HG03457 (cell line): ENCODE data around the gene FAM151A.

ENCODE experiments used
- ATAC-seq: cut with Tn5 transposase; IDR thresholded peaks from one replicate; pipeline ENCODE4 v1.9.1; 2021; ENCODE audit warnings: moderate number of reproducible peaks; ENCODE audit not compliant: unreplicated experiment

The FAM151A gene

DNA sequence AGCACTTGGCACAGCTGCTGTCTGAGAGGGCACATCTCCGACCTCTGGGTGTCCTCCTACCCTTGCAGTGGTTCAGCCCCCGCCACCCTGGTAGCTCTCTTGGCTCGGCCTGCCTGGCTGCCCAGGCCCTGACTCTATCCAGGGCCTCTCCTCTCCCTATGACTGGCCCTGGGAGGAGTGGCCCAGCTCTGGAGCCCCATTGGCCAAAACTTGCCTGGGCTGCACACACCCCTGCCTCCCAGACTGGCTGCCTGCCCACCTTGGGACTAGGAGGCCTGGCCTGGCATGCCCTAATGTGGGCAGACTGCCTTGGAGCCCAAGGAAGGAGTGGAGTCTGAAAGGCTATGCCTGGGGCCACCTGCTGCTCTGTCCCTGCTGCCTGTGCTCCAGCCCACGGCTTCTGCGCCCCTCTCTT lies 41.7 kb downstream of the FAM151A start:
- ATAC-seq = no peak

DNA sequence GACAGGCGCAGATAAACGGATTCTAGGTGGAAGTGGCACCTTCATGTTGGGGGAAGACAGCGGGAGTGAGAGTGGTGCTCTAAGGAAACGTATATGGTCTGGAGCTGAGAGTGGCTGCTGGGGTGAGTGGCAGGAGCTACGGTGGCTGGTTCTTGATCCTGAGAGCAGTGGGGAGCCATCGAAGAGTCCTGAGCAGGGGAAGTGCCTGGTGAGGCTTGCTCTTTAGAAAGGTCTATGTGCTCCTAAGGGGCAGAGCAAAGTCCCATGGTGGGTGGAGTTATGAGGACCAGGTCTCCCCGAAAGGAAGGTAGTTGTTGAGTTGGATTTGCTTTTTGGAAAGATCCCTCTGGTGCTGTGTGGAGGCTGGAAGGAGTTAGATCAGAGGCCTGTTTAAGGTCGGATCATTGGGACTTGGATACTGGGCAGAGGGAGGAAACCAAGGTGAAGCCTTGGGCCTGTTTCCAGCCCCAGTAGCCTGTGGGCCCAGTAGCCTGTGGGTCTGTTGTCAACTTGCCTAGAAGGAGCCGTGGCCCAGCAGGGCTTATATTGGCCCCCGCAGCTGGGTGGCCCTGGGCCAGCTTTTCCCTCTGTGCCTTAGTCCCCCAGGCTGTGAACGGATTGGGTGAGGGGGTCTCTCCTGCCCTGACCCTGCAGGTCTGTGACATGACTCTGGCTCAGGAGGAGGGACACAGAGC lies 42.3 kb downstream of the FAM151A start:
- ATAC-seq = no peak

DNA sequence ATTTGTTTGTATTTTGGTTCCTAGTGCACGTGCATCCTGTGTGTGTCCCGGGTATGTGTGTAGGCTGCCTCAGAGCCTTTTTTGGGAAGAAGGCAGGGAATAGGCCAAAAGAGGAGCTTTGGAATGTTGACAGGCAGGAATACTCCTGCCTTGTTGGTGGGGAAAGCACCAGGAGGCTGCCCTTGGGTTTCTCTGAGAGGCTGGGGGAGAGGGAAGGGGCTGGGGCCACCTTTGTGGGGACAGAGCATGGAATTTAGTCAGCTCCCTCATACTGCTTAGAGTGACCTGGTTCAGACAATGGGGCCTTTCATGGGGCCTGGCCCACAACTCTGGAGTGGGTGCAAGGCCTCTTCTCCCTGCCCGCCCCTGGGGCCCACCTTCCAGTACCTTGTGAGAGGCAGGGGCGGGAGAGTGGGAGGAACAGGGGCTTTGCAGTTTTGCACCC lies 44.0 kb downstream of the FAM151A start:
- no peak for ATAC-seq

DNA sequence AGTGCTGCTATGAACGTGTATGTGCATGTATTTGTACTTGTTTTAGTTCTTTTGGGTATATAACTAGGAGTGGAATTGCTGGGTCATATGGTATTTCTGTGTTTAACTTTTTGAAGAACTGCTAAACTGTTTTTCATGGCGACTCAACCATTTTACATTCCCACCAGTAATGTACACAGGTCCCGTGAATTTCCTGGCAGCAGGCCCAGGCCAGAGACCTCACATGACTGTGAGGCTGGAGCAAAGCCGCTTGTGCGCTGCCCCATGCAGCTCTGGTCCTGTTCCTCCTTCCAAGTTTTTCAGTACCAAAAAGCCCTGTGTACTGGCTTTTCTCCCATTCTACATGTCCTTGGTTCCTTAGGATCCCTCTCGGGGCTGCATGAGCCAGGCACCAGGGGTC lies 45.7 kb downstream of the FAM151A start:
- ATAC-seq = no peak

DNA sequence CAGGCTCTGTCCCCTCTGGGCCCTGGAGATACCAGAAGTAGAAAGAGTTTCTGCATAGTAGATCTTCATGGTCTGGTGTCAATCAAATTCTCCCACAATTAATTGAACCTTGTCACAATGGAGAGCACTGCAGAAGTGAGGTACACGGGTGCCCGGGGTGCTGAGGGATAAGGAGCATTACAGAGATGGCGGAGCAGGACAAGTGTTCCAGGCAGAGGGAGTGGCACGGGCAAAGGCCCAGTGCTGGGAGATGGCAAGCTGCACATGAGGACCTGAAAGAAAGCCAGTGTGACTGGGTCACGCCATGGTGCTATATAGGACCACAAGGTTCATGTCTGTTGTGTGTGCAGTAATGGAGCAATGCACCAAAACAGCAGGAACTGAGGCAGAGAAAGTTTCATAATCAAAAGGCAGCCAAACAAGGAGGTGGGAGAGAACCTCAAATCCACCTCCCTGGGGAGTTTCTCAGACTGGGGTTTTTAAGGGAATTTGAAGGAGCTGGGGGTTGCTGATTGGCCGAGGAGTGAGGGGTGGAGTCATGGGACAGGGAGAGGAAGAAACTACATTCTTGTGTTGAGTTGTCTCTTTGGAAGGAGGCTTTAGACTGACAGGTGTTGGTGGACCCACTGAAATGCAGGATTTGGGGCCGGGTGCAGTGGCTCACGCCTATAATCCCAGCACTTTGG lies 47.6 kb downstream of the FAM151A start:
- no peak for ATAC-seq

DNA sequence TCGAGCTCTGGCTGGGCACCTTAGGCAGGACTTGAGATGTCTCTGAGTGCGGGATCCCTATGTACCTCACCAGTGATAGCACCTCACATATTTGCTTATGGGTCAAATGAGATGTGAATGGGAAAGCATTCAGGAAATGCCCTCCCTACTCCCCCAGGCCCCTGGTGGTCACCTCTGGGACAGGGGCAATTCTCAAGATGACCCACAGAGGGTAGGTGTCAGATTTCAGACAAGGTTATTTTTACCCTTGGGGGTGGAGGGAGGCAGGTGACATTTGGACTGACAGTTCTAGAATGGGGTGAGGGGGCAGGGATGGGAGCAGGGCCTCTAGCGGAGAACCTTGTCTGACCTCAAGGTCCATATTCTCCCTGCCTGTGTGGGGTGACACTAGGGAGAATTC lies 48.2 kb downstream of the FAM151A start:
- ATAC-seq = no peak

DNA sequence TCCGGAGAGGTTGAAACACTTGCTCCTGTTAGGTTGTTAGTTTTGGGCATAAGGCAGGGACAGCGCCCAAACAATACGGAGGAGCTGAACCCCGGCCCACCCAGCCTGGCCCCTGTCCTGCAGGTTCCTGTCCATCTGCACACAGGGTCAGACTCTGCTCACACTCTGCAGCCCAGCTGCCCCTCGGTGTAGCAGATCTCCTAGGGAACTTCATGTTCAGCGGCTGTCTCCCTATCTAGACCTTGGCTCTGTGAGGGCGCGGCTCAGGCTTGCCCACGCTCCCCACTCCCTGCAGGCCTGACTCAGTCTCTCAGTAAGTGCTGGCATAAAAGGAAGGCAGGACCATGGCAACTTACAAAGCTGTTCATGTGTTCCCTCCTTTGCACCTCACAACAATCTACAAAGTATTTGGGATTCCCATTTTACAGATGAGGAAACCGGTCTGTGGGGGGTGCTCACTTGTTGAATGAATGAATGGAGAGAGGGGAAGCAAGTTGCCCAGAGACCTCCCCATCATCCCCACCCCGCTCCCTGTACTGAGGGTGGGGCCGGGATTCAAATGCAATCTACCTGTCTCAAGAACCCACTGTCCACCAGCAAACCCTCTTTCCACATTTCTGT lies 49.1 kb downstream of the FAM151A start:
- ATAC-seq = no peak

DNA sequence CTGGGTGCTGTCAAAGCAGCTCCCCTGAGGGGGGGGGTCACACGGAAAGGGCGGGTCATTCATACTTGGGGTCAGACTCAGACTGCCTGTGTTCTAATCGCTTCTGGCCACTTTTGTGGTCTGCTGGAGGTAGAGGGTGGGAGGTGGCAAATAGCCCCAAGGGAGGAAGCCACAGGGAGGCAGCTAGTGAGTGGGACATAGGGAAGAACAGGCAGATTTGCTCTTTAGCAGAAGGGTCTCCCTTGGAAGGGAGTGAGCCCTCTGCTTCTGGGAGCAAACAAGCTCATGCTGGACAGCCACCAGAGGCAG lies 50.8 kb downstream of the FAM151A start:
- no peak for ATAC-seq

DNA sequence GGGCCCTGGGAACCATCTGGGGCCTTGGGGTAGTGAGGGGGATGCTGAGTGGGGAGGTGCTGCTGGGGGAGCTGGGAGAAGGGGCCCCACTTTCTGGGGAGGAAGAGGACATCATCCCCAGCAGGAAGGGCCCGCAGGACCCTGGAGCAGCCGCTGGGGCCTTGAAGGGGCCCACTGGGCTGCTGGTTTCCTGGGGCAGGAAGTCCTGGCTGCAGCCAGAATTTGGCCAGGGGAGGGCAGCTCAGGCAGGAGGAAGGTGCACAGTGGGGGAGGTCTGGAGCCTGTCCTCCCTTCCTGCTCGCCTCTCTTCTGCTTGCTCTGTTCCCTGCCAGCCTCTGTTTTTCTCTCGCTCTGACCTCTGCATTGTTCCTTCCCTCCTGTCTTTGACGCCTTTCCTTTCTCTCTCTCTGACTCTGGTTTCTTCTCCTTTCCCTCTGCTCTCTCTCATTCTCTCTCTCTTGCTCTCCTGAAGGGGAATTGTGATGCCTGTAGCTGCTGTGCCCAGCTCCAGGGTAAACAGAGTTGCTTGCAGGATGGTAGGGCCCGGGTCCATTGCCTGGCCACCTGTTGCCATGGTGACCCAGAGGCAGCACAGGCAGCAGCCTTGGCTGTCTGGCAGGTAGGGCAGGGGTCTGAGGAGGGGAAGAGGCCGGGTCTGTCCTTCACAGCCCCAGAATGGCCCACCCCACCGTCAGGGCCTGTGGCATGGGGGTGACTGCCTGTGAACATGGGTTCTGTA lies 51.4 kb downstream of the FAM151A start:
- no peak for ATAC-seq

DNA sequence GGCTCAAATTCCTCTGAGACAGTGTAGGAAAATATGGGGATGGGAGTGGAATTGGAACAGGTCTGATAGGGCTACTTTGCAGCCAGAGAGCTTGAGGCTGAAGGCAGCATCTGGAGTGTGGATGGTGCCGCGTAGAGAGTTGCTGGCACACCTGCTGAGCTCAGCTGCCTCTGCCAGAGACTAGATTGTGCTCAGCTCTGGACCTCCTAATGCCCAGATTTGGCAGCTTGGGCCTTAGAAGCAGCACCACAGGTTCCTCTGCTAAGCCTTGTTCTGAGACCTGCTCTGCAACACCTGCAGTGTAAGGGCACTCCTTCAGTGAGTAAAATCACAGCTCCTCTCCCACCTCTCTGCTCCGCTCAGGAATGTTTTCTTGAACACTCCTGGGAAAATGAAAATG lies 52.0 kb downstream of the FAM151A start:
- ATAC-seq = no peak

DNA sequence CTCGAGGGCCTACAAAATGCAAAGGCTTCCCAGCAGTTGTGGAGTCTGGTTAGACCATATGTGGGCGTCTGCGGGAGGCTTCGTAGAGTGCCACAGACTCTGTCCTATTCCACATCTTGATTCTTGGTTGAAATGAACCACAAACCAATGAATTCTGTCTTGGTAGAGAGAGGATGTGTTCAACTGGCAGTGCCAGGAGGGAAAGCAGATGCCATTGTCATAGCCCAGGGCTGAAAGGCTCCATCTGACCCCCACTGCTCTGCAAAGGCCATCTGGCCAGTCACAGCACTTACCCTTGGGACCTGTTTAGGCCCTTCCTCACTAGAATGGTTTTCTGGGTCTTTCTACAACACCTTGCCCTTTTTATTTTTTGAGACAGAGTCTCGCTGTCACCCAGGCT lies 53.2 kb downstream of the FAM151A start:
- ATAC-seq = no peak

DNA sequence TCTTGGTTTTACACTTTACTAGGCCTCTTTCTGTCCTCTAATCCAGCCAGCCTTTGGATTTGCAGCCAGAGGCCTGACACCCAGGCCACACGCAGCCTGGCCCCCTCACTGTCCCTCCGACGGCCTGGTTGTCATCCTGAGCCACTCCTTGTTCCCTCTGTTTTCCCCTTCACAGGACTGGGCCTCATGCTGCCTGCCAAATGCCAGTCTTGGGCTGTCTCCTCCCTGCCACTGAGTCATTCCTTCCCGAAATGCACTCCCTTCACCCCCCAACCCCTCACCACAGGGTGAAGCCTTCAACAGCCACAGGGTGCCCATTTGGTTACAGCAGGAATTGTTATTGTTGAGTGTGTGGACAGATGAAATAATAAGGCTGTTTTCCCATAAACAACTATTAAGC lies 54.0 kb downstream of the FAM151A start:
- ATAC-seq = no peak

DNA sequence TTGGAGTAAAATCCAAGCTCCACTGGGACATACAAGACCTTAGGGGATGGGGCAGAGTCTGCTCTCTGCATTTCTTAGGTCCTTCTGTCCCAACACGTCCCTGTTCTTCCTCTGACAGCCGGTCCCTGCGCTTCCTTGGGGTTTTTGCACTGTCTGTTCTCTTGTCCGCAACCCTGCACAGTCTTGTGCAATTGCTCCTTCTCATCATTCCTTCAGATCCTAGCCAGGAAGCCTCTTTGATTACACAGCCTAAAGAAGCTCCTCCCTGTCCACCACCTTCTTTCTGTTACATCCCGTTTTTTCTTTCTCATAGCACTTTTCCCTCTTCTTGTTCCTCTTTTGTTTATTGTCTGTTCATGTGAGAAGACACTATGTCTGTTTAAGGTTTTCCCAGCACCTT lies 55.4 kb downstream of the FAM151A start:
- no peak for ATAC-seq

DNA sequence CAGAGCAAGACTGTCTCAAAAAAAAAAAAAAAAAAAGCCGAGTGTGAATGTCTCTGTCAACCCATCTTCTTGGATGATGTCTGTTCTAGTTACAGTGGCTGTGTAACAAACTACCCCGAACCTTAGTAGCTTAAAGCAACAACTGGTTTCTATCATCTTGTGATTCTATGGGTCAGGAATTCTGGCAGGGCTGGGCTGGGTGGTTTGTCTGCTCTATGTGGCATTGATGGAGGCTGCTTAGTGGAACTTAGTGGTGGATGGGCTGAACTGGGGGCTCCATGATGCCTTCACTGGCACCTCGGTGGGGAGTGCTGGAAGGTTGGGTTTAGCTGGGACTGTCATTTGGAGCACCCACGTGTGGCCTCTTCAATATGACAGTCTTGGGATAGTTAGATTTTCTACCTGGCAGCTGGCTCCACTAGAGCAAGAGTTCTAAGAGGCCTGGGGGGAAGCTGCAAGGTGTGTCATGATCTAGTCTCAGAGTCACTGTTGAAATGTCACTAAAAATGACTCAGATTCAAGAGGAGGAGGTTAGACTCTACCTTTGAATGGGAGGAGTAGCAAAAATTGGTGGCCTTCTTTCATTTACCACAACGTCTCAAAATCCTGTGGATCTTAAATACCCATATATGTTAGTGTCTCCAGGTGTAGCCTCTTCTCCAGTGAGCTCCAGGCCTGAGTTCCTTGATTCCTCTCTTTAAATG lies 56.7 kb downstream of the FAM151A start:
- no peak for ATAC-seq

DNA sequence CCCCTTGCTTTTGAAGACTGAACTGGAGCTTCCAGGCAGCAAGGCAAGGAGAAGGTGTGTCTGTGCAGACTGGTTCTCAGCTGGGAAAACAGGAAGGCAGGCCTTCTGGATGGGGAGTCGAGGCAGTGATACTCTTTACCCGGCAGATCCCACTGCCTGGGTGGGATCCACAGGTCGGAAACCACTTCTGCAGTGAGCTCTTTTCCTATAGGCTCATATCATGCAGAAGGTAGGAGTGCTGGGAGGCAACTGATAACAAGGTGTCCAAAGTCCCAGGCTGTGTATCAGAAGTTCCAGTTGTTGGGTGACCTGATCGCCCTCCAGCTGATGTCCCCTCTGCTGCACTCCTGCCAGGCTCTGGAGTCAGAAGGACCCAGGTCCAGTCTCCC lies 58.2 kb downstream of the FAM151A start:
- ATAC-seq = no peak

DNA sequence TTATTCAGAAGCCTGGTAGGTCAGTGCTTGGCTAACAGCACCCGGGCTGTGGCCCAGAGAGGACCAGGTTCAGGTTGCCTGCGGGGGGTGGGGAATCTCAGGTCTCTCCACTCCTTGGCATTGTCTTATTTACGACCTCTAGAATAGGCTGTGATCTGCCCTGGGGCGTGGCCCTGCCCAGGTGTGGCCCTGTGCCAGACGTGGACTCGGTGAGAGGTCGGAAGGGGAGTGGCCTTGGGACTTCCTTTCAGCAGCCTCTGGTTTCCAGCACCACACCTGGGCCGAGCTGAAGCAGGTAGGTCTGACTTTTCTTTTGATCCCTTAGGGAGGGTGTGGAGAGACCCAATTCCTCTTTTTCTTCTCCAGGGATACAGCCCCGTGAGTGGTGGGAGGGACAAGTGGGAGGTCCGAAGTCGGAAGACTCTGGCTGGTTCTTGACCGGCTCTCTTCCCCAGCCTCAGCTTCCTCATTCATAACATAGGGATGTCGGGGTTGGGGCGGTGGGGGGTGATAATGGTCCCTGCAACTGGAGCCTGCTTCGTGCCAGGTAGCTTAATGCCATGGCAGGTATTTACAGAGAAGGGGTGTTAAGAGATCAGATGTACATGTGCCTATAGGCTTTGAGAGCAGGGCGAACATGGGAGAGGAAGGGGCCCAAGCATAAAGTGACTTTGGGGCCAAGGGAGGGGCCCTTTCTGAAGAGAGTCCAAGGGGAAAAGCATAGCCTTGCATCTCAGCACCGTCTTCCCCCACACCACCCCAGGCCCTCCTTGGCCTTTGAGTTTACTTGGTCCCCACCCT lies 58.8 kb downstream of the FAM151A start:
- ATAC-seq = no peak

DNA sequence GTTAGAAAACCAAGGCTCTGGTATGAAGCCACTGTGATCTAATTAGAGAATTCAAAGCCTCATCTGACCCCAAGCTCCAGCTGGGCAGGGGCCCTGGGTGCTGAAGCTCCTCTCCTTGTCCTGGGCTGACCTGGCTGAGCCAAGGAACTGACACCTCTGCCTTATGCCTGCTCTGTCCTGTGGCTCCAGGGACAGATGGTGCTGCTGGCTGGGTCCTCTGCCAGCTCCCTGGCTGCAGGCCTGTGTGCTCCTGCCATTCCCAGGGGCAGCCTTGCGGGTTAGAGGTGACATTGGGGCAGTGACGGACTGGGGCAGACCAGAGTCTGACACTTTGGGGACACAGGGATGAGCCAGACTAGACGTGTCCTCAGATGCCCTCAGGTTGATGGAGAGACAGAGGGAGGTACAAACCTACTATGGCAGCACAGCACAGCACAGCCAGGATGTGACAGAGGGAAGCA lies 63.5 kb downstream of the FAM151A start:
- ATAC-seq = no peak
